Caki2 (cell line): ENCODE measurements around the gene PPP1R13B. TPM values are rescaled to one million over a fixed set of nuclear protein-coding genes. Genes with fewer than 3 reads are reported as not detected.

Experiments
- DNase-seq: peaks from one replicate; pipeline ENCODE4 v3.0.0-alpha.2; 2015; ENCODE audit warnings: low read depth
- in situ Hi-C: cut with HindIII; loops from 2 replicates; pipeline ENCODE4 v1.10.0; 2016; ENCODE audit warnings: low sequenced_read_pairs, low pct_unique_long_range_greater_than_20kb, mixed read lengths
- total RNA-seq: library from RNA; depleted of rRNA; stranded (reverse); fragments of >200 nt; shearing (Covaris generic); gene quantifications from 2 replicates; pipeline ENCODE4 v1.2.3, GENCODE V29; 2014; ENCODE audit warnings: low replicate concordance; rRNA removed

PPP1R13B gene
- total RNA-seq, 1 experiment from 2014 or later, result 2.5 TPM

DNA sequence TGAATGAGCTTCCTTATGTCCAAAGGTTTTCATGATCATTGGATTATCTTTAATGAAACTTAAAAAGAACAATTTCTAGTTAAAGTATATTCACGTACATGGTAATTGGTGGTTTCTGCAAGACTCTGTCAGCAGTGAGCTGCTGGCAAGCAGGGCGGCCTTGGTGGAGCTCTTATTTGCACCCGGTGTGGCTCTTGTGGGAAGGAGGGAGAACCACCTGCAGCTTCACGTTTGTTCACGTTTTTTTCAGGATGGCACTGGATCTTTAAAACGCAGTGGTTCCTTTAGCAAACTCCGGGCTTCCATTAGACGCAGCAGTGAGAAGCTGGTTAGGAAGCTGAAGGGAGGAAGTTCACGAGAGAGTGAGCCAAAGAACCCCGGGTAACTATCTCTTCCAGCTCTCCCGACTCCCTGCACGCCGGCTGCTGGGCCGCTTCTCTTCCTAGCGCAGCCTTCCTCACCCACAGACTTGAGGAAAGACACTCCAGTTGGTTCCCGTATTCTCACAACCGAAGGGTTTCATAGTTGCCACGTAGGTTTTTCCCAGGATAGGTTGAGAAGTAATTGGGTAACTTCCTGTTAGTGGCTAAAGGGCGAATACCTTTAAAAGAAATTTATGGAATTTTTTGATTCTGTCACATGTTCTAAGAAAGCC, 160.4 kb downstream of the PPP1R13B start:
- no peak for DNase-seq
- in situ Hi-C loops, result no loop called here

- DNase-seq, result no peak
- in situ Hi-C loops, result no loop called here
Measured at GRCh38 chr14:103685276-103686211, 161.8 kb downstream of the PPP1R13B start.

DNA sequence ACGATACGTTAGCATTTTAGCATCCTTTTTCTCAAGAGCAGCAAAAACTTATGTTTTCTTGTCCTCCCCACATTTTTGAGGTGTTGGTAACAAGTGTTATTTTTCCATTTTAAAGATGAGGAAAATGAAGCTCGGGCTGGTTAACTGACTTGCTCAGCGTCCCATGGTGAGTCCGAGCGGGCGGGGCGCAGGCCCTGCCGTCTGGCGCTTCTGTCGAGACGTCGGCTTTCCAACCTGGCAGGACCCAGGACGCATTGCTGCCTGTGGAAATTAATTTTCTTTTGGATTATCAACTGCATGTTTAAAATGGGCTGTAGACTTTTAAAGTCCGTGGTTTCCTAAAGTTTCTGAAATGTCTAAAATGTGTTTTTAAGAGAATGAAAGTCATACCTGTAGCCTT, 162.5 kb downstream of the PPP1R13B start:
- DNase-seq, result no peak
- in situ Hi-C loops, result no loop called here

- in situ Hi-C loops, result no loop called here
- DNase-seq, result no peak
Measured at GRCh38 chr14:103684471-103684870, 162.9 kb downstream of the PPP1R13B start.

Other genes starting within 250 kb of the PPP1R13B start
- gene KLC1, start 218.4 kb downstream of the PPP1R13B start, total RNA-seq, result 55.8 and 80.3 TPM in 2 replicates
- gene XRCC3, start 132.1 kb downstream of the PPP1R13B start, total RNA-seq, result 32.9 and 50.0 TPM in 2 replicates
- gene ZFYVE21, start 131.8 kb downstream of the PPP1R13B start, total RNA-seq, result 9.7 and 12.3 TPM in 2 replicates
- gene TDRD9, start 80.9 kb upstream of the PPP1R13B start, total RNA-seq, result not detected in 2 replicates
- not detected in 2 replicates for gene RD3L, start 95.0 kb upstream of the PPP1R13B start, total RNA-seq
- gene ASPG, start 238.1 kb upstream of the PPP1R13B start, total RNA-seq, result not detected in 2 replicates